ENCODE data around the gene MARCKSL1. TPM values are rescaled to one million over a fixed set of nuclear protein-coding genes. Genes with fewer than 3 reads are reported as not detected.

The MARCKSL1 gene
- total and polyA plus RNA-seq, 2 of the 13 experiments (the other 11 are each of a cell fraction or from before 2014, with no cell fraction given): 81.9 to 155 TPM

DNA sequence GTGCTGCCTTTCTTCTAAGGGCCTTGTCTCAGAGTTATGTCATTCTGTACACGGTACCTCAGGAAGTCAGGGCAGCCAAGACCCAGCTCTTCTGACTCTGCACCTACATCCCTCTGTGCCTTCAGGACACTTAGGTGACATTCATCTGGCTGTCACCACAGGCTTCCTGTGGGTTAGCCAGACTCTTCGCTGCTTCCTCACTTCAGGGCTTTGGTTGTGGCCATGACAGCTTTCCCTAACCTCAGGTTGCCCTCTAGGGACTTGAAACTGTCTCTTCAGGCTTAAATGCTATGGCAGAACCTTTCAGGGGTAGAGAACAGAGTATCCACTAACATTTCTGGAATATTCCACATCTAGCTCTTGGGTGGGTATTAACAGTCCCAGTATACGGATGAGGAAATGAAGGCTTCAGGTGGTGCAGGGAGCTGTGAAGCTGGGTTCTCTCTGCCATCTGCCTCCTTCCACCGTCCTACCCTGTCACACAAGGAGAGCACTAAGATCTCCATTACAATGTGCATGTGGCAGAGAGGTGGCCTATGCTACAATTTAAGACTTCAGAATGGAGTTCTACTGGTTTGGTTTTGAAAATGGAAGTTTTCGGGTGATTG, 36.2 kb upstream of the MARCKSL1 start:
- H3K4me2 ChIP-seq (ENCODE audit: low read depth, low read length): no peak overlapping the region
- in situ Hi-C loops (cut with HindIII; ENCODE audit: extremely low pct_ligation_motif_present, low pct_unique_long_range_greater_than_20kb): no loop called here
- no peak overlapping the region for H3K9ac ChIP-seq (ENCODE audit: insufficient read depth, low read depth, low read length)
- H2AFZ ChIP-seq (ENCODE audit: low read length): no peak overlapping the region
- BruUV-seq (replicated peaks): no TSS peak
- CTCF ChIA-PET (ENCODE audit: low intra/inter-chr PET ratio, low total read pairs): interaction anchor here (1.1 kb wide), 1 partner anchor 157 kb away, joined by 3 read pairs; no protein-coding TSS in a partner anchor
- H3K4me1 ChIP-seq (ENCODE audit: insufficient read depth, low read length): no peaks in the 10 kb centered on the region
- H3K79me2 ChIP-seq (ENCODE audit: insufficient read depth, low read length): no peaks in the 10 kb centered on the region
- H3K27me3 ChIP-seq (ENCODE audit: control insufficient read depth in 1 of 2, insufficient read depth in 2 of 2, low read length in 2 of 2): no peaks in the 10 kb centered on the region
- H4K20me1 ChIP-seq (ENCODE audit: insufficient read depth, low read length): no peaks in the 10 kb centered on the region
- WGBS (ENCODE audit: low lambda C conversion rate): 100% methylated on average over 5 of the region's 5 CpGs
- H3K27ac ChIP-seq (ENCODE audit: extremely low read length, insufficient read depth, low read length): no peak overlapping the region
- no peaks in the 10 kb centered on the region for H3K9me3 ChIP-seq (ENCODE audit: low read length)
- intact Hi-C loops (cut with micrococcal nuclease; ENCODE audit: unreplicated experiment): no loop called here
- peaks cover 39 to 74% of the 10 kb centered on the region in 2 experiments for H3K36me3 ChIP-seq (replicated peaks in 1 of 2; ENCODE audit: control insufficient read depth in 1 of 2, insufficient read depth in 2 of 2, low read length in 2 of 2)
- no peak overlapping the region for H3K4me3 ChIP-seq (replicated peaks in 1 of 3; ENCODE audit: insufficient read depth in 1 of 3, low read depth in 2 of 3, low read length in 3 of 3)
- no peak for DNase-seq (ENCODE audit: low spot score)
- no peak for FAIRE-seq
- POLR2A ChIA-PET: interaction anchor here (0.7 to 1.2 kb wide), 3 partner anchors 20 to 36 kb away, joined by 3 to 5 read pairs (median 4); partner anchors contain the start of genes BSDC1 and MARCKSL1
- peak; percentile 64 for ATAC-seq
- TF ChIP-seq, protein P1, sequence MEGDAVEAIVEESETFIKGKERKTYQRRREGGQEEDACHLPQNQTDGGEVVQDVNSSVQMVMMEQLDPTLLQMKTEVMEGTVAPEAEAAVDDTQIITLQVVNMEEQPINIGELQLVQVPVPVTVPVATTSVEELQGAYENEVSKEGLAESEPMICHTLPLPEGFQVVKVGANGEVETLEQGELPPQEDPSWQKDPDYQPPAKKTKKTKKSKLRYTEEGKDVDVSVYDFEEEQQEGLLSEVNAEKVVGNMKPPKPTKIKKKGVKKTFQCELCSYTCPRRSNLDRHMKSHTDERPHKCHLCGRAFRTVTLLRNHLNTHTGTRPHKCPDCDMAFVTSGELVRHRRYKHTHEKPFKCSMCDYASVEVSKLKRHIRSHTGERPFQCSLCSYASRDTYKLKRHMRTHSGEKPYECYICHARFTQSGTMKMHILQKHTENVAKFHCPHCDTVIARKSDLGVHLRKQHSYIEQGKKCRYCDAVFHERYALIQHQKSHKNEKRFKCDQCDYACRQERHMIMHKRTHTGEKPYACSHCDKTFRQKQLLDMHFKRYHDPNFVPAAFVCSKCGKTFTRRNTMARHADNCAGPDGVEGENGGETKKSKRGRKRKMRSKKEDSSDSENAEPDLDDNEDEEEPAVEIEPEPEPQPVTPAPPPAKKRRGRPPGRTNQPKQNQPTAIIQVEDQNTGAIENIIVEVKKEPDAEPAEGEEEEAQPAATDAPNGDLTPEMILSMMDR (CRISPR knock-in tag; IDR thresholded peaks at IDR 0.05): peak; percentile 47
- TF ChIP-seq, protein P2, sequence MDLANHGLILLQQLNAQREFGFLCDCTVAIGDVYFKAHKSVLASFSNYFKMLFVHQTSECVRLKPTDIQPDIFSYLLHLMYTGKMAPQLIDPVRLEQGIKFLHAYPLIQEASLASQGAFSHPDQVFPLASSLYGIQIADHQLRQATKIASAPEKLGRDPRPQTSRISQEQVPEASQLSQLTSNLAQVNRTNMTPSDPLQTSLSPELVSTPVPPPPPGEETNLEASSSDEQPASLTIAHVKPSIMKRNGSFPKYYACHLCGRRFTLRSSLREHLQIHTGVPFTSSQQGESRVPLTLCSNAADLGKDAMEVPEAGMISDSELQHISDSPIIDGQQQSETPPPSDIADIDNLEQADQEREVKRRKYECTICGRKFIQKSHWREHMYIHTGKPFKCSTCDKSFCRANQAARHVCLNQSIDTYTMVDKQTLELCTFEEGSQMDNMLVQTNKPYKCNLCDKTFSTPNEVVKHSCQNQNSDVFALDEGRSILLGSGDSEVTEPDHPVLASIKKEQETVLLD (CRISPR knock-in tag; IDR thresholded peaks at IDR 0.05; ENCODE audit: low read depth): no peak
- TF ChIP-seq, protein P3, sequence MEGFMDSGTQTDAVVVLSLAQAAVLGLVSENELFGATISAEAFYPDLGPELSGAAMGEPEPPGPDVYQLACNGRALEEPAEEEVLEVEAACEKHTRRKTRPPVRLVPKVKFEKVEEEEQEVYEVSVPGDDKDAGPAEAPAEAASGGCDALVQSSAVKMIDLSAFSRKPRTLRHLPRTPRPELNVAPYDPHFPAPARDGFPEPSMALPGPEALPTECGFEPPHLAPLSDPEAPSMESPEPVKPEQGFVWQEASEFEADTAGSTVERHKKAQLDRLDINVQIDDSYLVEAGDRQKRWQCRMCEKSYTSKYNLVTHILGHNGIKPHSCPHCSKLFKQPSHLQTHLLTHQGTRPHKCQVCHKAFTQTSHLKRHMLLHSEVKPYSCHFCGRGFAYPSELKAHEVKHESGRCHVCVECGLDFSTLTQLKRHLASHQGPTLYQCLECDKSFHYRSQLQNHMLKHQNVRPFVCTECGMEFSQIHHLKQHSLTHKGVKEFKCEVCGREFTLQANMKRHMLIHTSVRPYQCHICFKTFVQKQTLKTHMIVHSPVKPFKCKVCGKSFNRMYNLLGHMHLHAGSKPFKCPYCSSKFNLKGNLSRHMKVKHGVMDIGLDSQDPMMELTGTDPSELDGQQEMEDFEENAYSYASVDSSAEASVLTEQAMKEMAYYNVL (CRISPR knock-in tag; IDR thresholded peaks at IDR 0.05; ENCODE audit: borderline replicate concordance): no peak
- no peak for TF ChIP-seq ZNF644 (CRISPR knock-in tag; IDR thresholded peaks at IDR 0.05; ENCODE audit: low read depth)
- TF ChIP-seq, protein P4, sequence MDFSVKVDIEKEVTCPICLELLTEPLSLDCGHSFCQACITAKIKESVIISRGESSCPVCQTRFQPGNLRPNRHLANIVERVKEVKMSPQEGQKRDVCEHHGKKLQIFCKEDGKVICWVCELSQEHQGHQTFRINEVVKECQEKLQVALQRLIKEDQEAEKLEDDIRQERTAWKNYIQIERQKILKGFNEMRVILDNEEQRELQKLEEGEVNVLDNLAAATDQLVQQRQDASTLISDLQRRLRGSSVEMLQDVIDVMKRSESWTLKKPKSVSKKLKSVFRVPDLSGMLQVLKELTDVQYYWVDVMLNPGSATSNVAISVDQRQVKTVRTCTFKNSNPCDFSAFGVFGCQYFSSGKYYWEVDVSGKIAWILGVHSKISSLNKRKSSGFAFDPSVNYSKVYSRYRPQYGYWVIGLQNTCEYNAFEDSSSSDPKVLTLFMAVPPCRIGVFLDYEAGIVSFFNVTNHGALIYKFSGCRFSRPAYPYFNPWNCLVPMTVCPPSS (IDR thresholded peaks at IDR 0.05): no peak
- no peak for TF ChIP-seq XRCC5 (optimal IDR thresholded peaks at IDR 0.05; ENCODE audit: low read length)
- TF ChIP-seq MAFK (conservative IDR thresholded peaks at IDR 0.05 in 1 of 2, IDR thresholded peaks at IDR 0.05 in 1 of 2; ENCODE audit: low read length in 2 of 2): no peak
- TF ChIP-seq, protein P5, sequence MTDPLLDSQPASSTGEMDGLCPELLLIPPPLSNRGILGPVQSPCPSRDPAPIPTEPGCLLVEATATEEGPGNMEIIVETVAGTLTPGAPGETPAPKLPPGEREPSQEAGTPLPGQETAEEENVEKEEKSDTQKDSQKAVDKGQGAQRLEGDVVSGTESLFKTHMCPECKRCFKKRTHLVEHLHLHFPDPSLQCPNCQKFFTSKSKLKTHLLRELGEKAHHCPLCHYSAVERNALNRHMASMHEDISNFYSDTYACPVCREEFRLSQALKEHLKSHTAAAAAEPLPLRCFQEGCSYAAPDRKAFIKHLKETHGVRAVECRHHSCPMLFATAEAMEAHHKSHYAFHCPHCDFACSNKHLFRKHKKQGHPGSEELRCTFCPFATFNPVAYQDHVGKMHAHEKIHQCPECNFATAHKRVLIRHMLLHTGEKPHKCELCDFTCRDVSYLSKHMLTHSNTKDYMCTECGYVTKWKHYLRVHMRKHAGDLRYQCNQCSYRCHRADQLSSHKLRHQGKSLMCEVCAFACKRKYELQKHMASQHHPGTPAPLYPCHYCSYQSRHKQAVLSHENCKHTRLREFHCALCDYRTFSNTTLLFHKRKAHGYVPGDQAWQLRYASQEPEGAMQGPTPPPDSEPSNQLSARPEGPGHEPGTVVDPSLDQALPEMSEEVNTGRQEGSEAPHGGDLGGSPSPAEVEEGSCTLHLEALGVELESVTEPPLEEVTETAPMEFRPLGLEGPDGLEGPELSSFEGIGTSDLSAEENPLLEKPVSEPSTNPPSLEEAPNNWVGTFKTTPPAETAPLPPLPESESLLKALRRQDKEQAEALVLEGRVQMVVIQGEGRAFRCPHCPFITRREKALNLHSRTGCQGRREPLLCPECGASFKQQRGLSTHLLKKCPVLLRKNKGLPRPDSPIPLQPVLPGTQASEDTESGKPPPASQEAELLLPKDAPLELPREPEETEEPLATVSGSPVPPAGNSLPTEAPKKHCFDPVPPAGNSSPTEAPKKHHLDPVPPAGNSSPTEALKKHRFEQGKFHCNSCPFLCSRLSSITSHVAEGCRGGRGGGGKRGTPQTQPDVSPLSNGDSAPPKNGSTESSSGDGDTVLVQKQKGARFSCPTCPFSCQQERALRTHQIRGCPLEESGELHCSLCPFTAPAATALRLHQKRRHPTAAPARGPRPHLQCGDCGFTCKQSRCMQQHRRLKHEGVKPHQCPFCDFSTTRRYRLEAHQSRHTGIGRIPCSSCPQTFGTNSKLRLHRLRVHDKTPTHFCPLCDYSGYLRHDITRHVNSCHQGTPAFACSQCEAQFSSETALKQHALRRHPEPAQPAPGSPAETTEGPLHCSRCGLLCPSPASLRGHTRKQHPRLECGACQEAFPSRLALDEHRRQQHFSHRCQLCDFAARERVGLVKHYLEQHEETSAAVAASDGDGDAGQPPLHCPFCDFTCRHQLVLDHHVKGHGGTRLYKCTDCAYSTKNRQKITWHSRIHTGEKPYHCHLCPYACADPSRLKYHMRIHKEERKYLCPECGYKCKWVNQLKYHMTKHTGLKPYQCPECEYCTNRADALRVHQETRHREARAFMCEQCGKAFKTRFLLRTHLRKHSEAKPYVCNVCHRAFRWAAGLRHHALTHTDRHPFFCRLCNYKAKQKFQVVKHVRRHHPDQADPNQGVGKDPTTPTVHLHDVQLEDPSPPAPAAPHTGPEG (CRISPR knock-in tag; IDR thresholded peaks at IDR 0.05): no peak
- no peak for TF ChIP-seq EED (CRISPR knock-in tag; IDR thresholded peaks at IDR 0.05)
- 0 out of 2 replicates have a peak, but pooled peaks have one; percentile 17 for TF ChIP-seq RAD21 (CRISPR knock-in tag; IDR thresholded peaks at IDR 0.05)
- no peak for TF ChIP-seq ZNF260 (CRISPR knock-in tag; IDR thresholded peaks at IDR 0.05; ENCODE audit: borderline replicate concordance, low read depth)

All from HepG2 (cell line).